ENCODE results near the gene SLC35C1.
"Not testable (repeated sequence)": the region's sequence is repeated elsewhere in the genome, so short reads cannot be mapped to it uniquely, and the experiment has no call there.

Gene SLC35C1

GRCh38 chr11:45811571-45812290 is 6.8 kb downstream of the SLC35C1 start:
- no peak for DNase-seq

DNA sequence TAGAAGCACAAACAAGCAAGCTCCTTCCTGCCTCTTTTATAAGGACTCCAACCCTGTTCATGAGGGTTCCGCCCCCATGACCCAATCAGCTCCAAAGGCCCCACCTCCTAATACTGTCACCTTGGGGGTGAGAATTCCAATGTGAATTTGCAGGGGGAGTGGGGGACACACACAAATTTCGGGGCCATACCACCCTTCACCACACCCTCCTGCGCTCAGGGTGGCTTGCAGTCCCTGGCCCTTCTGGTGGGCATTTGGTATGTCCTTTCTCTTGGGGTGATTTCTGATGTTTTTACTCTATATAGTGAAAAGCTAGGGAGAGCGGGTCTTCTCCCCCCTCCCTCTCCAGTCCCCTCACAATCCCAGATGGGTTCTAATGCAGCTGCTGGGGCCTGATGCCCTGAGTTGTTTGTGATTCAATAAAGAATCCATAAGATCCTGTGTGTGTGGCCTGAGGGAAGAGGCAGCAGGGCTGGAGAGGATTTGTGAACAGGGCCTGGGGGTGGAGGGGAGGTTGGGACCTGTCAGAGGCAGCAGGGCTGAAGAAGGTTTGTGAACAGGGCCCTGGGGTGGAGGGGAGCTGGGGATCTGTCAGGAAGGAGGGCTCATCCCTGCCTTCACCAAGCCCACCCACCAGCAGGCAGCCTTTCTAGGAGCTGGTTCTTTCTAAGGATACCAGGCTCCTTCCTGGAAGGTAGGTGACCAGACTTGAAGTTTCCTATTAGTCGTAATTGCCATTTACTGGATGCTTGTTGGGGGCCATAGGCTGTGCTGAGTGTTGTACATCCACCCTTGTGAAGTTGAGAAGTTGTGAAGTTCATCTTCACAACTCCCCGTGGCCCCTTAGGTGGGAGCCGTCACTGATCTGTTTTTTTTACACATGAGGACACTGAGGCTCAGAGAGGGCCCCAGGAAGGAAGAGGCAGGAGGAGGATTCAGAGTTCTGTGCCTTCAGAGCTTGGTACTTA is 7.9 kb downstream of the SLC35C1 start:
- no peak for DNase-seq

DNA sequence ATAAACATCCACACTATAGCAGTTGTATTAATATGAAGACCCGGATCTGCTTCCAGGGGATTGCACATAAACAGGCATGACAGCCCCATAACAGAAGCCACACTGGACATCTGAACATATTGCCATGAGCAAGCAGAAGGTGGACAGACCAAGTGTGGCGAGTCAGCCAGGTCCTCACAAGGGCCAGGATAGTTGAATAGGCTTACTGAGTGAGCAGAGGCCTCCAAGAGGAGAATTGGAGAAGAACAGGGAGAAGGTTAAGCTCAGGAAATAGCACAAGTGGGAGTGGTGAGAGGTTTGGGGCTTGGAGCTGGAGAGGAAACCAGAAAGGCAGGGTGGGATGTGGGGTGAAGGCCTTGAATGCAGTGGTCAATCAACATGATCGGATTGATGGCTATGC is 10.8 kb downstream of the SLC35C1 start:
- no peak for DNase-seq

GRCh38 chr11:45816614-45817013 is 11.7 kb downstream of the SLC35C1 start:
- no peak for DNase-seq

DNA sequence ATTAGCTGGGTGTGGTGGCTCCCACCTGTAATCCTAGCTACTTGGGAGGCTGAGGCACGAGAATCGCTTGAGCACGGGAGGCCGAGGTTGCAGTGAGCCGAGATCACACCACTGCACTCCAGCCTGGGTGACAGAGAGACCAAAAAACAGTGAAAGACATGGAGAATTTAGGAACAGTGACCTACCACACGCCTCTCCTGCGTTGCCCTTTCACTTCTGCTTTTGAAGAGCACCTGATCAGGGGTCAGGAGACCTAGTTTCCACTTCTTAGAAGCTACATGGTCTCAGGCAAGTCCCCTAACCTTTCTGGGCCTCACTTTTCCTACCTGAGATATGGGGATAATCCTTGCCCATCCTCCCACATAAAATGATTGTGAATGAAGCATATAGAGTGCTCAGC is 12.2 kb downstream of the SLC35C1 start:
- no peak for DNase-seq

- no peak for DNase-seq
Measured at GRCh38 chr11:45818961-45819605, 14.1 kb downstream of the SLC35C1 start.

DNA sequence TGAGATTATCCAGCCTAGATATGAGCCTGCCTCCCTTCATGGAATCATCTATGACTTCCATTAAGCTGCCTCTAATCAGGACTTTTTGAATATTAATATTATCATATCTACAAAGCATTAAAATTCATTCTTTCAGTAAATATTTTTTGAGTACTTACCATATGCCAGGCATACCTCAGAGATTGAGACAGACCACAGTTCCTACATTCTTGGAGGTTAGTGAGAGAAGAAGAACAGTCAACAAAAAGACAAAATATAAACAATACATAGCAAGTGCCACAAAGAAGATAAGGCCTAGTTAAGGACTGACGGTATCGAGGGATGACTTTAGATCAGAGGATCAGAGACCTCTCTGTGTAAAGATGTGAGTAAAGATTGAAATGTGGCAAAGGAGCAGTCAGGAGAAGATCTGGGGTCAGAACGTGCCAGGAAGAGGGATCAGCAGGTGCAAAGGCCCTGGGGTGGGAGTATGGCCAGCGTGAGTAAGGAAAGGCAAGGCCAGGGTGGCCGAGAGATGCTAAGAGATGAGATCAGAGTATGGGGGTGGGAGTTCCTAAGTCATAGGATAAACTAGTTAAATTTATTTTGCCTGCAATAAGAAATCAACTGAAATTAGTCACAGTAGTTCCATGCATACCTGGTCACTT is 15.4 kb downstream of the SLC35C1 start:
- no peak for DNase-seq

DNA sequence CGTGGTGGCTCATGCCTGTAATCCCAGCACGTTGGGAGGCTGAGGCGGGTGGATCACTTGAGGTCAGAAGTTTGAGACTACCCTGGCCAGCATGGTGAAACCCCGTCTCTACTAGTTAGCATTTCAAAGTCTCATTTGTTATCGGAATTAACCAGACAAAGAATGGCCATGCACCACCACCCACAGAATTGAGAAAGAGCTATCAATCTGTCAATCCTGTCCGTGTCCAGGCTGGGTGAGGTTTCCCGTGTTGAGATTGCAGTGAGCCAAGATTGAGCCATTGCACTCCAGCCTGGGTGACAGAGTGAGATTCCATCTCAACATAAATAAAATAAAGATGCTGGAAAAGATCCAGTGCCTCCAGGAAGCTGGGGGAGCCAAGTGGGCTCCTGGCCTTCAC is 21.5 kb downstream of the SLC35C1 start:
- not testable (repeated sequence) for DNase-seq

- no peak for DNase-seq
Measured at GRCh38 chr11:45827123-45827522, 22.2 kb downstream of the SLC35C1 start.

DNA sequence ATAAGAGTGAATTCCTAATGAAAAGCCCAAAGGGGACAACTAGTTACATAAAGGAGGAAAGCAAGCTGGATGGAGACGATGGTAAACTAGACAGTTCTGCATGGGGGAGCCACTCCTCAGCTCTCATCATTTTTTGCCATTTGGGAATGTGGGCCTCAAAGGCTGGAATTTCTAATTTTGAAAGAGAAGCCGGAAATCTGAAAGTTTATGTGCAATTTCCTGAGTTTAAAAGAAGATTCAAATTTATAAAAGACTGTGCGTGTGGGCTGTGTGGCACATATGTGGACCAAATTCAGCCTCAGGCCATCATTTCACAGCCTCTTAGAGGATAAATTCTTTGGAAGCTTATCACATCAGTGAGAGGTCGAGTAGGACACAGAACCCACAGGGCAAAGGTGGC is 24.0 kb downstream of the SLC35C1 start:
- no peak for DNase-seq

GRCh38 chr11:45830596-45830995 is 25.6 kb downstream of the SLC35C1 start:
- DNase-seq: no peak

- no peak for DNase-seq
Measured at GRCh38 chr11:45832811-45833441, 28.0 kb downstream of the SLC35C1 start.

- no peak for DNase-seq
Measured at GRCh38 chr11:45833761-45834160, 28.8 kb downstream of the SLC35C1 start.

GRCh38 chr11:45834298-45834756 is 29.4 kb downstream of the SLC35C1 start:
- DNase-seq: peak; percentile 9

GRCh38 chr11:45839204-45839603 is 34.3 kb downstream of the SLC35C1 start:
- DNase-seq: no peak

DNA sequence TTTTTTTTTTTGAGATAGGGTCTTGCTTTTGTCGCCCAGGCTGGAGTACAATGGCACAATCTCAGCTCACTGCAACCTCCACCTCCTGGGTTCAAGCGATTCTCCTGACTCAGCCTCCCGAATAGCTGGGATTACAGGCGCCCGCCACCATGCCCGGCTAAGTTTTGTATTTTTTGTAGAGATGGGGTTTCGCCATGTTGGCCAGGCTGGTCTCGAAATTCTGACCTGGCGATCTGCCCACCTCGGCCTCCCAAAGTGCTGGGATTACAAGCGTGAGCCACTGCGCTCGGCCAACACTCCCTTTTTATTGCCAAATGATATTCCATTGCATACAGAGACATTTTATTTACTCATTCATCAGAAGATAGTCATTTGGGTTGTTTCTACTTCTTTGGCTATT is 35.3 kb downstream of the SLC35C1 start:
- not testable (repeated sequence) for DNase-seq

DNA sequence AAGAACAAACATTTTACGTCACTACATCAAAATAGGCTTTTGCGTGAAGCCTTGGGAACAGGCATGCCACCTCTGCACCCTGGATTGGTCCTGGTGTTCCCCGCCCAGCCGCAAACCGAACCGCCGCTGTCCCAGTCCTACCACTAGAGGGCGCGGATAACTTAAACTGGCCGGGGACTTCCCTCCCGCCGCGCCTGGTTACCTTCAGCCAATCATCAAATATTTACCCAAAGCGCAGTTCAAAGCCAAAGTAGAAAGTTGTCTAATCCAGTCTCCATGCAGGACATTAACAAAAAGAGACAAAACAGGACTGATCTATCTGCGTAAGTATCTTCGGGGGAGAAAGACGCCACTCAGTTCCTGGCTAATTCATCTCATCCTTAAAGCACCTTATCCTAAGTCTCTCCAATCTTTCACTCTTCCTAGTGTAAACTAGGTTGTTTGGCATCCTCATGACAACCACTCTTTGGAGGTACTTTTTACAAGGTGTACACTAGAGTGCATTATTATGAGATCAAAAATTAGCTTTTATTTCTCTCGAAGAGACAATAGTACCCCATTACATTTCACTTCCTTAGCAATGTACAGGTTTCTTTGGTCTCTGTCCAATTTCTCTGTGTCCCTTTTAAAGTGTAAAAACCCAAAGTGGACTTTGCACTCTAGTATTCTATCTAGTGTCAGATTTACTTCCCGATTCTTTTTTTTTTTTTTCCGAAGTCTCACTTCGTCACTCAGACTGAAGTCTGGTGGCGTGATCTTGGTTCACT is 38.4 kb downstream of the SLC35C1 start:
- peak; percentile 96 for DNase-seq

GRCh38 chr11:45844822-45845578 is 40.1 kb downstream of the SLC35C1 start:
- DNase-seq: no peak

DNA sequence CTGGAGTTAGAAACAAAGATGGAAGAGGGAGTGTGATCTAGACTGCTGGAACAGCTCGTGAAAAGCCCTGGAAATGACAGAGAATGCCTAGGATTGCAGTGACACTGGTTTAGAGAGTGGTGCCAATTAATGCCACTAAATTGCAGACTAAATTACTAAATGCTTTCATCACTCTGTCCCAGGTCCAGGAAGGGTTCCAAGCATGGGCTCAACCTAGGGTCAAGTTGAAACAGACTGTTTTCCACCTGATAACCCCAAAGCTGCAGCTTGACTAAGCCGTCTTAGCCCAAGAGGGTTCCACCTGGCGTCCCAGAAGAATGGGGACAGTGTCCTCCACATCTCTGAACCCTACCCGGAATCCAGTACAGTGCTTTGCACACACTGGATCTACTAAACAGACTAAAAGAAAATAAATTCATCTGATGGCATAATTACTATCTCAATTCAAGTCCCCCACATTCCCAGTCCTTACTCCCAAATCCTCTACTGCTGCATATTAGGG is 41.3 kb downstream of the SLC35C1 start:
- DNase-seq: no peak
